SK-N-SH (cell line): ENCODE measurements around the gene SMIM29.

Source experiments
- EP300 ChIP-seq, 2 experiments: IDR thresholded peaks; 2 replicates each; pipeline versions ENCODE4 v1.4.0 to v1.6.1; 2012; ENCODE audit warnings: borderline replicate concordance in 1 of 2, low read depth in 1 of 2, low read length in 1 of 2
- FOSL2 ChIP-seq: IDR thresholded peaks from 2 replicates; pipeline ENCODE4 v1.4.0; 2012; ENCODE audit warnings: low read depth, mild to moderate bottlenecking, moderate library complexity, borderline replicate concordance
- FOXM1 ChIP-seq: IDR thresholded peaks from 2 replicates; pipeline ENCODE4 v1.4.0; 2012; ENCODE audit warnings: low read depth, mild to moderate bottlenecking
- POLR2AphosphoS5 ChIP-seq: IDR thresholded peaks from 2 replicates; pipeline ENCODE4 v1.6.1; 2012; ENCODE audit warnings: low read depth, low read length
- RCOR1 ChIP-seq: fragments of 150-350 bp; IDR thresholded peaks from 2 replicates; pipeline ENCODE4 v1.6.1; 2017; ENCODE audit warnings: antibody characterized with exemption, low read length
- TCF12 ChIP-seq: IDR thresholded peaks from 2 replicates; pipeline ENCODE4 v1.4.0; 2012
- YY1 ChIP-seq: IDR thresholded peaks from 2 replicates; pipeline ENCODE4 v1.4.0; 2012; ENCODE audit warnings: low read depth, mild to moderate bottlenecking
- TF ChIP-seq, protein P1 (sequence below): fragments of 150-350 bp; IDR thresholded peaks from 2 replicates; pipeline ENCODE4 v1.6.1; 2016; ENCODE audit warnings: mild to moderate bottlenecking, low read depth, low read length
- TF ChIP-seq, protein P2 (sequence below): IDR thresholded peaks from 2 replicates; pipeline ENCODE4 v1.4.0; 2012; ENCODE audit warnings: low read depth, borderline replicate concordance
- TF ChIP-seq, protein P3 (sequence below): fragments of 200-600 bp; sonication (generic); IDR thresholded peaks from 2 replicates; pipeline ENCODE4 v1.6.1; 2017; ENCODE audit warnings: antibody characterized with exemption, mild to moderate bottlenecking, moderate library complexity
- TF ChIP-seq, protein P4 (sequence below): IDR thresholded peaks from 2 replicates; pipeline ENCODE4 v1.4.0; 2012; ENCODE audit warnings: low read depth
- TF ChIP-seq, protein P5 (sequence below): fragments of 150-350 bp; IDR thresholded peaks from 2 replicates; pipeline ENCODE4 v1.6.1; 2017; ENCODE audit warnings: antibody characterized with exemption, low read length, low read depth, borderline replicate concordance

DNA sequence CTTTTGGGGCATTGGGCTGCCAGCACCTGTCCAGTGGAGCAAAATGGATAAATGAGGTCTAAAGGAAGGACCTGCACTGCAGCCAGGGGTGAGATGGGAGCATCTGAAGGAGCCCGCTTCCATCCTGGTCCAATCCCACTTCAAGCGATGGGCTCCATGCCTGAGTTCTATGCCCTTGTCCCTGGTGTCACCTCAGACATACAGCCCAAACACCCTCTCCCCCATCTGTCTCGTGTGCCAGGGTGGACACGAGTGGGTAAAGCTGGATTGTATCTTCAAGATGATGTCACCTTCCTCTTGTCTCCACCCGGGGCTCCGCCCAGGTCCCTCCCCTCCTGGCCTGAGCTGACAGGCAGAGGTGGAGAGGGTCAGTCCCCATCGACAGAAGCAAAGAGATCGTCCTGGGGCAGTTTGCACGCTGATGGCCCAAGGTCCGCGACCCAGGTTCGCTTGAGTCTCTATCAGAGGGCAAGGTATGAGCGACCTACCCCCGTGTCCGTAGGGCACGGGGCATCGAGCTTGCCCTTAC lies 544 bp downstream of the SMIM29 start:
- TF ChIP-seq, protein P1, sequence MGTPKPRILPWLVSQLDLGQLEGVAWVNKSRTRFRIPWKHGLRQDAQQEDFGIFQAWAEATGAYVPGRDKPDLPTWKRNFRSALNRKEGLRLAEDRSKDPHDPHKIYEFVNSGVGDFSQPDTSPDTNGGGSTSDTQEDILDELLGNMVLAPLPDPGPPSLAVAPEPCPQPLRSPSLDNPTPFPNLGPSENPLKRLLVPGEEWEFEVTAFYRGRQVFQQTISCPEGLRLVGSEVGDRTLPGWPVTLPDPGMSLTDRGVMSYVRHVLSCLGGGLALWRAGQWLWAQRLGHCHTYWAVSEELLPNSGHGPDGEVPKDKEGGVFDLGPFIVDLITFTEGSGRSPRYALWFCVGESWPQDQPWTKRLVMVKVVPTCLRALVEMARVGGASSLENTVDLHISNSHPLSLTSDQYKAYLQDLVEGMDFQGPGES: no peak
- TF ChIP-seq YY1: no peak
- no peak for TF ChIP-seq FOSL2
- TF ChIP-seq, protein P2, sequence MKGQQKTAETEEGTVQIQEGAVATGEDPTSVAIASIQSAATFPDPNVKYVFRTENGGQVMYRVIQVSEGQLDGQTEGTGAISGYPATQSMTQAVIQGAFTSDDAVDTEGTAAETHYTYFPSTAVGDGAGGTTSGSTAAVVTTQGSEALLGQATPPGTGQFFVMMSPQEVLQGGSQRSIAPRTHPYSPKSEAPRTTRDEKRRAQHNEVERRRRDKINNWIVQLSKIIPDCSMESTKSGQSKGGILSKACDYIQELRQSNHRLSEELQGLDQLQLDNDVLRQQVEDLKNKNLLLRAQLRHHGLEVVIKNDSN: no peak
- TF ChIP-seq, protein P3, sequence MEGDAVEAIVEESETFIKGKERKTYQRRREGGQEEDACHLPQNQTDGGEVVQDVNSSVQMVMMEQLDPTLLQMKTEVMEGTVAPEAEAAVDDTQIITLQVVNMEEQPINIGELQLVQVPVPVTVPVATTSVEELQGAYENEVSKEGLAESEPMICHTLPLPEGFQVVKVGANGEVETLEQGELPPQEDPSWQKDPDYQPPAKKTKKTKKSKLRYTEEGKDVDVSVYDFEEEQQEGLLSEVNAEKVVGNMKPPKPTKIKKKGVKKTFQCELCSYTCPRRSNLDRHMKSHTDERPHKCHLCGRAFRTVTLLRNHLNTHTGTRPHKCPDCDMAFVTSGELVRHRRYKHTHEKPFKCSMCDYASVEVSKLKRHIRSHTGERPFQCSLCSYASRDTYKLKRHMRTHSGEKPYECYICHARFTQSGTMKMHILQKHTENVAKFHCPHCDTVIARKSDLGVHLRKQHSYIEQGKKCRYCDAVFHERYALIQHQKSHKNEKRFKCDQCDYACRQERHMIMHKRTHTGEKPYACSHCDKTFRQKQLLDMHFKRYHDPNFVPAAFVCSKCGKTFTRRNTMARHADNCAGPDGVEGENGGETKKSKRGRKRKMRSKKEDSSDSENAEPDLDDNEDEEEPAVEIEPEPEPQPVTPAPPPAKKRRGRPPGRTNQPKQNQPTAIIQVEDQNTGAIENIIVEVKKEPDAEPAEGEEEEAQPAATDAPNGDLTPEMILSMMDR: no peak
- TF ChIP-seq EP300 (IDR thresholded peaks at IDR 0.05; ENCODE audit: borderline replicate concordance in 1 of 2, low read depth in 1 of 2, low read length in 1 of 2): no peak
- TF ChIP-seq, protein P4, sequence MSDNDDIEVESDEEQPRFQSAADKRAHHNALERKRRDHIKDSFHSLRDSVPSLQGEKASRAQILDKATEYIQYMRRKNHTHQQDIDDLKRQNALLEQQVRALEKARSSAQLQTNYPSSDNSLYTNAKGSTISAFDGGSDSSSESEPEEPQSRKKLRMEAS: no peak
- TF ChIP-seq, protein P5, sequence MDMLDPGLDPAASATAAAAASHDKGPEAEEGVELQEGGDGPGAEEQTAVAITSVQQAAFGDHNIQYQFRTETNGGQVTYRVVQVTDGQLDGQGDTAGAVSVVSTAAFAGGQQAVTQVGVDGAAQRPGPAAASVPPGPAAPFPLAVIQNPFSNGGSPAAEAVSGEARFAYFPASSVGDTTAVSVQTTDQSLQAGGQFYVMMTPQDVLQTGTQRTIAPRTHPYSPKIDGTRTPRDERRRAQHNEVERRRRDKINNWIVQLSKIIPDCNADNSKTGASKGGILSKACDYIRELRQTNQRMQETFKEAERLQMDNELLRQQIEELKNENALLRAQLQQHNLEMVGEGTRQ: no peak
- no peak for TF ChIP-seq RCOR1
- TF ChIP-seq FOXM1: no peak
- TF ChIP-seq POLR2AphosphoS5: no peak
- TF ChIP-seq TCF12: no peak
